ENCODE measurements around the gene INO80B. TPM values are rescaled to one million over a fixed set of nuclear protein-coding genes. Genes with fewer than 3 reads are reported as not detected.
A peak's percentile ranks its signal among the peaks of the same experiment; 100 is the strongest.

Gene INO80B
- total RNA-seq, 4 donors from 2014 or later, result 5.4 to 41.9 (median 20.3) TPM

- WGBS, 2 donors, result 39 to 52% methylated on average over 12 of the region's 16 CpGs
- Histone ChIP-seq H3K4me1 (peaks cover 6 to 27% (median 19%) of the 10 kb centered on the region in 3 donors), H3K9me3 (no peaks in the 10 kb centered on the region), H3K36me3 (peaks cover 9 to 26% (median 10%) of the 10 kb centered on the region in 3 donors), H3K27me3 (no peaks in the 10 kb centered on the region), H3K4me3 (peak overlapping the region; percentile 51 to 86 (median 68)), H3K27ac (peak overlapping the region; percentile 88 to 92 (median 91))
- no peak for DNase-seq
- TF ChIP-seq, protein P1, sequence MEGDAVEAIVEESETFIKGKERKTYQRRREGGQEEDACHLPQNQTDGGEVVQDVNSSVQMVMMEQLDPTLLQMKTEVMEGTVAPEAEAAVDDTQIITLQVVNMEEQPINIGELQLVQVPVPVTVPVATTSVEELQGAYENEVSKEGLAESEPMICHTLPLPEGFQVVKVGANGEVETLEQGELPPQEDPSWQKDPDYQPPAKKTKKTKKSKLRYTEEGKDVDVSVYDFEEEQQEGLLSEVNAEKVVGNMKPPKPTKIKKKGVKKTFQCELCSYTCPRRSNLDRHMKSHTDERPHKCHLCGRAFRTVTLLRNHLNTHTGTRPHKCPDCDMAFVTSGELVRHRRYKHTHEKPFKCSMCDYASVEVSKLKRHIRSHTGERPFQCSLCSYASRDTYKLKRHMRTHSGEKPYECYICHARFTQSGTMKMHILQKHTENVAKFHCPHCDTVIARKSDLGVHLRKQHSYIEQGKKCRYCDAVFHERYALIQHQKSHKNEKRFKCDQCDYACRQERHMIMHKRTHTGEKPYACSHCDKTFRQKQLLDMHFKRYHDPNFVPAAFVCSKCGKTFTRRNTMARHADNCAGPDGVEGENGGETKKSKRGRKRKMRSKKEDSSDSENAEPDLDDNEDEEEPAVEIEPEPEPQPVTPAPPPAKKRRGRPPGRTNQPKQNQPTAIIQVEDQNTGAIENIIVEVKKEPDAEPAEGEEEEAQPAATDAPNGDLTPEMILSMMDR (IDR thresholded peaks at IDR 0.05), result no peak
- no peak for TF ChIP-seq POLR2A (IDR thresholded peaks at IDR 0.05)
- intact Hi-C loops (cut with DNase I), result no loop called here
Observed at GRCh38 chr2:74471332-74472065, 16.6 kb downstream of the INO80B start.

DNA sequence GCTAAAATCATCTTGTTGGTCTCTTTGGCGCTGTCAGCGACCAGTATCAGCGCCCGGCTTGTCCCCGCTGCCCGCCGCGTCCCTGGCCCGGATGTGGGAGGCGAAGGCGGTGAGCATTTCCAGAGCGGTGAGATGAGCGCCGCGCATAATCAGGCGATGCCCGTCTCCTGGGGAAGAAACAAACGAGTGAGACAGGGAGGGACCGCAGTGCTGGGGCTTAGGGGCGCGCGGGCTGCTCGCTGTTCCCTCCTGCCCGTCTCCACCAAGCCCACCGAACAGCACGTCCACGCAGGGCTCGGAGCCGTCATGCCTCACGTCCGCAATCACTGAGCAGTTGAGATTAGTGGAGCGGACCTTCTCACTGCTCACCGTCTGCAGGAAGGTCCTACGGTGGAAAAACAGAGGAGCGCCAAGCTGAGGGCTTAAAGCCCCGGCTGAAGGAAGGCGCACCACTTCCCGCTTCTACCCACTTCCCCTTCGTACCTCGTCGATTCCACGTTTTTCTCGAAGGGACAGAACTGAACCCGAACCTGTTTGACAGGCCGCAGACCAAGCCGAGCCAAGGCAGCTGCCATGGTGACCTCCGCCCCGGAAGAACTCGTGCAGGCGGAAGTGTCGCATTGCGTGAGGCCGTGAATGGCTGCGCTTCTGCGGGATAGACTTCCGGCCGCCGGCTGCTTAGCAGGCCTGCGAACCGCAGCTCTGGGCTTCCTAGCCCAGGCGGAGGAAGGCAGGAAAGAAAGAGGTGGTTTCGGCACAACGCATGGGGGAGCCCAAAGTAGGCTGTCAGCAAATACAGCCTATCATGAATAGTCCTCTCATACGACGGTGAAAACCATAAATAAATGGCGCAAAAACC is 17.4 kb downstream of the INO80B start, which contains the start of gene MRPL53:
Gene MRPL53 (minus strand): TSS at position 595 of the 859 bp plus-strand sequence. CDS start 20 bp downstream, at position 575.
- H3K27me3 ChIP-seq, result no peaks in the 10 kb centered on the region
- peaks cover 9 to 29% (median 10%) of the 10 kb centered on the region in 3 donors for H3K36me3 ChIP-seq
- TF ChIP-seq POLR2A (IDR thresholded peaks at IDR 0.05), result peak in 3 of 4 donors; percentile 28 to 78 (median 62)
- TF ChIP-seq, protein P1 (IDR thresholded peaks at IDR 0.05), result peak in 1 of 6 experiments; percentile 17
- peak within 1 kb of the TSS; percentile 88 to 92 (median 91) for H3K27ac ChIP-seq
- DNase-seq, result peak; percentile 60
- H3K9me3 ChIP-seq, result no peaks in the 10 kb centered on the region
- intact Hi-C loops (cut with DNase I), result no loop called here
- 0 to 1% methylated on average over 20 to 24 of the region's 66 CpGs for WGBS, 2 donors
- peaks cover 6 to 27% (median 19%) of the 10 kb centered on the region in 3 donors for H3K4me1 ChIP-seq
- H3K4me3 ChIP-seq, result peak within 1 kb of the TSS; percentile 51 to 86 (median 68)

DNA sequence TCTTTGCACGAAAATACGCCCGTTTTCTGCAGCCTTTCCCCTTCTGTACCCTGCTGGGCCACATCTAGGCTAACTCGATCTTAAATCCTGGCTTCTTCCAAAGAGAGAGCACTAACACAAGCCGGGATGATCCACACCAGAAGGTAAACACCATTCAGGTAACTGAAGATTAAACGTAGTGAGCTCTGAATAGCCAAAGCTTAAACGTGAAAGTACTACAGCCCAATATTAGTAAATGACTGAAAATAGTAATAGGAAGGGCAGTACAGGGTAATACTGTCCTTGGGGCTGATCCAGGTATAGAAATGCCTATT is 18.0 kb downstream of the INO80B start:
- Histone ChIP-seq H3K4me3 (peak overlapping the region; percentile 51 to 86 (median 68)), H3K9me3 (no peaks in the 10 kb centered on the region), H3K27ac (peak overlapping the region; percentile 88 to 92 (median 91)), H3K36me3 (peaks cover 9 to 35% (median 10%) of the 10 kb centered on the region in 3 donors), H3K4me1 (peaks cover 6 to 27% (median 19%) of the 10 kb centered on the region in 3 donors), H3K27me3 (no peaks in the 10 kb centered on the region)
- DNase-seq, result no peak
- intact Hi-C loops (cut with DNase I), result no loop called here
- WGBS, 2 donors, result 3 to 14% methylated on average over 7 of the region's 7 CpGs
- TF ChIP-seq, protein P1 (IDR thresholded peaks at IDR 0.05), result no peak
- no peak for TF ChIP-seq POLR2A (IDR thresholded peaks at IDR 0.05)

GRCh38 chr2:74474481-74474880 is 19.6 kb downstream of the INO80B start:
- no peak overlapping the region for H3K4me3 ChIP-seq
- no peaks in the 10 kb centered on the region for H3K9me3 ChIP-seq
- DNase-seq, result no peak
- H3K27me3 ChIP-seq, result no peaks in the 10 kb centered on the region
- intact Hi-C loops (cut with DNase I), result no loop called here
- peaks cover 6 to 33% (median 19%) of the 10 kb centered on the region in 3 donors for H3K4me1 ChIP-seq
- TF ChIP-seq, protein P1 (IDR thresholded peaks at IDR 0.05), result no peak
- no peak for TF ChIP-seq POLR2A (IDR thresholded peaks at IDR 0.05)
- H3K36me3 ChIP-seq, result peaks cover 10 to 50% (median 11%) of the 10 kb centered on the region in 3 donors
- WGBS, 2 donors, result 77% methylated on average over 5 of the region's 6 CpGs; no CpG with 5 or more reads in 1 of the 2 donors
- H3K27ac ChIP-seq, result no peak overlapping the region
